PFSK-1 (cell line): ENCODE results near the gene RUNX1.

Experiments
- POLR2AphosphoS5 ChIP-seq: IDR thresholded peaks from 2 replicates; pipeline ENCODE4 v1.6.1; 2012; ENCODE audit warnings: low read depth, mild to moderate bottlenecking, control low read depth, low read length, moderate library complexity
- TF ChIP-seq, protein P1 (sequence below), 2 experiments: IDR thresholded peaks; 2 replicates each; pipeline versions ENCODE4 v1.6.1 to v1.8.0; 2011 to 2012; ENCODE audit warnings: low read depth in 2 of 2, low read length in 2 of 2, control low read depth in 1 of 2, inconsistent platforms in 1 of 2, mild to moderate bottlenecking in 1 of 2, moderate library complexity in 1 of 2; ENCODE audit not compliant: insufficient read depth in 1 of 2

DNA sequence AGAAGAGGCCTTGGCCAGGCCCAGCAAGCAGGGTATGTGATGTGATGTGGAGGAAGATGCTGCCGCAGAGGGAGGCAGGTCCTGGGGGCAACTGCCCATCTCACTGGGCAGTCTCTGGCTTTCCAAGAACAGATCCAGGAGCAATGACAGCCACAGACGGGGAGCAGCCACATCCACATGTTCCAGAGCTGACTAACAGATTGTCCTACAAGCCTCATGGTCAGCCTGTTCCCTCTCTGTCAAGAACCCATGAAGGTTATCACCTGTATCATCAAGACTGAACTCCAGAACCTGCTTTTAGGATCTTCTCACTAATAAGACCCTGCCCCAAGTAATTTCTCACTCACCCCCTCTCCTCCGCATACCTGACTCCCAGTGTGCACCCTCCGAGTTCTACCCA is 187.8 kb downstream of the RUNX1 start:
- TF ChIP-seq, protein P1, sequence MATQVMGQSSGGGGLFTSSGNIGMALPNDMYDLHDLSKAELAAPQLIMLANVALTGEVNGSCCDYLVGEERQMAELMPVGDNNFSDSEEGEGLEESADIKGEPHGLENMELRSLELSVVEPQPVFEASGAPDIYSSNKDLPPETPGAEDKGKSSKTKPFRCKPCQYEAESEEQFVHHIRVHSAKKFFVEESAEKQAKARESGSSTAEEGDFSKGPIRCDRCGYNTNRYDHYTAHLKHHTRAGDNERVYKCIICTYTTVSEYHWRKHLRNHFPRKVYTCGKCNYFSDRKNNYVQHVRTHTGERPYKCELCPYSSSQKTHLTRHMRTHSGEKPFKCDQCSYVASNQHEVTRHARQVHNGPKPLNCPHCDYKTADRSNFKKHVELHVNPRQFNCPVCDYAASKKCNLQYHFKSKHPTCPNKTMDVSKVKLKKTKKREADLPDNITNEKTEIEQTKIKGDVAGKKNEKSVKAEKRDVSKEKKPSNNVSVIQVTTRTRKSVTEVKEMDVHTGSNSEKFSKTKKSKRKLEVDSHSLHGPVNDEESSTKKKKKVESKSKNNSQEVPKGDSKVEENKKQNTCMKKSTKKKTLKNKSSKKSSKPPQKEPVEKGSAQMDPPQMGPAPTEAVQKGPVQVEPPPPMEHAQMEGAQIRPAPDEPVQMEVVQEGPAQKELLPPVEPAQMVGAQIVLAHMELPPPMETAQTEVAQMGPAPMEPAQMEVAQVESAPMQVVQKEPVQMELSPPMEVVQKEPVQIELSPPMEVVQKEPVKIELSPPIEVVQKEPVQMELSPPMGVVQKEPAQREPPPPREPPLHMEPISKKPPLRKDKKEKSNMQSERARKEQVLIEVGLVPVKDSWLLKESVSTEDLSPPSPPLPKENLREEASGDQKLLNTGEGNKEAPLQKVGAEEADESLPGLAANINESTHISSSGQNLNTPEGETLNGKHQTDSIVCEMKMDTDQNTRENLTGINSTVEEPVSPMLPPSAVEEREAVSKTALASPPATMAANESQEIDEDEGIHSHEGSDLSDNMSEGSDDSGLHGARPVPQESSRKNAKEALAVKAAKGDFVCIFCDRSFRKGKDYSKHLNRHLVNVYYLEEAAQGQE (IDR thresholded peaks at IDR 0.05; ENCODE audit: insufficient read depth in 1 of 2, low read depth in 2 of 2, low read length in 2 of 2): no peak
- TF ChIP-seq POLR2AphosphoS5: no peak
